Lung microvascular endothelial cell (primary cell): ENCODE measurements around the gene SOCS4. TPM values are rescaled to one million over a fixed set of nuclear protein-coding genes. Genes with fewer than 3 reads are reported as not detected.
"Not testable (repeated sequence)": the region's sequence is repeated elsewhere in the genome, so short reads cannot be mapped to it uniquely, and the experiment has no call there.

Experiments
- DNase-seq, 2 donors: peaks; one replicate each; pipeline versions ENCODE4 v3.0.0 to v3.0.0-alpha.2; 2010; ENCODE audit warnings: low read depth in 2 of 2
- total RNA-seq: library from RNA; depleted of rRNA; stranded (reverse); fragments of >200 nt; gene quantifications from 2 replicates; pipeline ENCODE4 v1.2.1, GENCODE V29; 2014

Gene SOCS4
- total RNA-seq, 1 donor from 2014 or later, result 16.7 TPM

GRCh38 chr14:55051423-55052268, 24.6 kb downstream of the SOCS4 start, which contains the start of gene MAPK1IP1L:
MAPK1IP1L (plus strand) TSS chr14:55051647; CDS start chr14:55061684, 10,037 bp downstream.
- peak; percentile 95 to 96 for DNase-seq

- peak in 1 of 2 donors; percentile 25 for DNase-seq
Observed at GRCh38 chr14:55052269-55052930, 25.4 kb downstream of the SOCS4 start.

GRCh38 chr14:55053018-55053417, 26.0 kb downstream of the SOCS4 start:
- no peak for DNase-seq

- no peak for DNase-seq
Observed at GRCh38 chr14:55053500-55053899, 26.5 kb downstream of the SOCS4 start.

GRCh38 chr14:55054098-55054497, 27.1 kb downstream of the SOCS4 start:
- no peak for DNase-seq

GRCh38 chr14:55057919-55058318, 30.9 kb downstream of the SOCS4 start:
- no peak for DNase-seq

- DNase-seq, result no peak
Observed at GRCh38 chr14:55059333-55059732, 32.3 kb downstream of the SOCS4 start.

- no peak for DNase-seq
Observed at GRCh38 chr14:55062517-55063351, 35.7 kb downstream of the SOCS4 start.

- DNase-seq, result not testable (repeated sequence)
Observed at GRCh38 chr14:55064896-55065295, 37.9 kb downstream of the SOCS4 start.

GRCh38 chr14:55065411-55065810, 38.4 kb downstream of the SOCS4 start:
- DNase-seq, result no peak

- DNase-seq, result no peak
Observed at GRCh38 chr14:55066223-55066622, 39.2 kb downstream of the SOCS4 start.

GRCh38 chr14:55070981-55071411, 44.0 kb downstream of the SOCS4 start:
- DNase-seq, result peak in 1 of 2 donors; percentile 26

GRCh38 chr14:55071870-55072640, 45.0 kb downstream of the SOCS4 start:
- DNase-seq, result peak; percentile 74 to 86

- peak in 1 of 2 donors; percentile 14 for DNase-seq
Observed at GRCh38 chr14:55073856-55074255, 46.8 kb downstream of the SOCS4 start.

- peak in 1 of 2 donors; percentile 36 for DNase-seq
Observed at GRCh38 chr14:55074662-55075061, 47.6 kb downstream of the SOCS4 start.

GRCh38 chr14:55075628-55076175, 48.7 kb downstream of the SOCS4 start:
- no peak for DNase-seq

GRCh38 chr14:55077170-55078151, 50.4 kb downstream of the SOCS4 start:
- no peak for DNase-seq

- not testable (repeated sequence) for DNase-seq
Observed at GRCh38 chr14:55079961-55080360, 52.9 kb downstream of the SOCS4 start.

GRCh38 chr14:55084401-55085059, 57.5 kb downstream of the SOCS4 start:
- DNase-seq, result no peak
